G401 (cell line): Measurements from ENCODE around the gene KMT2E. TPM values are rescaled to one million over a fixed set of nuclear protein-coding genes. Genes with fewer than 3 reads are reported as not detected.
"Not testable (repeated sequence)": the region's sequence is repeated elsewhere in the genome, so short reads cannot be mapped to it uniquely, and the experiment has no call there.

ENCODE experiments used
- DNase-seq: peaks from one replicate; pipeline ENCODE4 v3.0.0-alpha.2; 2015; ENCODE audit warnings: low spot score
- in situ Hi-C: cut with HindIII; loops from 2 replicates; pipeline ENCODE4 v1.10.0; 2016; ENCODE audit warnings: low sequenced_read_pairs, mixed read lengths
- total RNA-seq: library from RNA; depleted of rRNA; stranded (reverse); fragments of >200 nt; shearing (Covaris generic); gene quantifications from 2 replicates; pipeline ENCODE4 v1.2.3, GENCODE V29; 2014

KMT2E gene
- total RNA-seq, 1 experiment from 2014 or later, result 29.9 TPM

DNA sequence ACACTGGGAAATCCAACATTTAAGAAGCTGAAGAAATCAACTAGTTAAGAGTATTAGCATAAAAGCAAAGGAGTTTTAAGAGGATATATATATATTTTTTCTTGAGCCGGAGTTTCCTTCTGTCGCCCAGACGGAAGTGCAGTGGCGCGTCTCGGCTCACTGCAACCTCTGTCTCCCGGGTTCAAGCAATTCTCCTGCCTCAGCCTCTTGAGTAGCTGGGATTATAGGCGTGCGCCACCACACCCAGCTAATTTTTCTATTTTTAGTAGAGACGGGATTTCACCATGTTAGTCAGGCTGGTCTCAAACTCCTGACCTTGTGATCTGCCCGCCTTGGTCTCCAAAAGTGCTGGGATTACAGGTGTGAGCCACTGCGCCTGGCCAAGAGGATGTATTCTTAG lies 8.5 kb upstream of the KMT2E start:
- DNase-seq, in situ Hi-C loops: not testable (repeated sequence)

DNA sequence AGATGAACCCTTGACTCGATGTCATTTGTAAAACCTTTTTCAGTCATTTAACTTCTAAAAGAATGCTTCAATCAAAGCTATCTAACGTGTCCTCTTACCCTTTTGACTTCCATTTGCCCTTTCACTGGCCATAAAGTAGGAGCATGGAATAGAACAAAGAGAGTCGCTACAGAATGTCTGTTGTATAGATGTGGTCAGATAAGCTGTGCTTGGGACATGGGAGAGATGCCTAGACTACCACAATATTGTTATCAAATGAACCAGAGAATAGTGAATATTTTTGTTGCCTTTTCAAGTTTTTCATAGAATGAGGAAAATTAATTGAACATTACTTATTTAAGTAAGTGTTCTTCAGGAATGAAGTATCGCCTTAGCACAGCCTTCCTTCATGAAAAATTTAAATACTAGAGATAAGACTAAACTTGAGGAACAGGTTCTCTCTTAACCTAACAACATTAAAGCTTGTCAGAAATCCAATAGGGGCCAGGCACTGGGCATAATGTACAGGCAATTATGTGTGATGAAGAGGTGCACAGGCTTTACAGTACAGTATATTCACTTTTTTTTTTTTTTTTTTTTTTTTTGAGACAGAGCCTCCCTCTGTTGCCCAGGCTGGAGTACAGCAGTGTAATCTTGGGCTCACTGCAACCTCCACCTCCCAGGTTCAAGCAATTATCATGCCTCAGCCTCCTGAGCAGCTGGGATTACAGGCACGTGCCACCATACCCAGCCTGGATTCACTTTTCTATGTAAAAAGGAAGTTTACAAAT lies 7.5 kb upstream of the KMT2E start:
- in situ Hi-C loops, result no loop called here
- no peak for DNase-seq

DNA sequence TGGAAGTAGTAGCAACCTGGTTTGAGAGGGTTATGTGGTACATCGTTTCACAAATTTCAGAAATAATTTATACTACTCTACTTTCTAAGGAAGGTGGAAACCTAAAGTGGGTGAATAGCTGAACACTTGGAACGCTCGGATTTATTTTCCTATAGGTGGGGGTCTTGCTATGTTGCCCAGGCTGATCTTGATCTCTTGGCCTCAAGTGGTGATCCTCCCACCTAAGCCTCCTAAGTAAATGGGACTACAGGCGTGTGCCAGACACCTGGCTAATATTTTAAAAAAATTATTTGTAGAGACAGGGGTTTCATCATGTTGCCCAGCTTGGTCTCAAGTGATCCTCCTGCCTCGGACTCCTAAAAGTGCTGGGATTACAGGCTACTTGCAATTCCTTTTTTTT lies 6.7 kb upstream of the KMT2E start:
- in situ Hi-C loops, result no loop called here
- no peak for DNase-seq

DNA sequence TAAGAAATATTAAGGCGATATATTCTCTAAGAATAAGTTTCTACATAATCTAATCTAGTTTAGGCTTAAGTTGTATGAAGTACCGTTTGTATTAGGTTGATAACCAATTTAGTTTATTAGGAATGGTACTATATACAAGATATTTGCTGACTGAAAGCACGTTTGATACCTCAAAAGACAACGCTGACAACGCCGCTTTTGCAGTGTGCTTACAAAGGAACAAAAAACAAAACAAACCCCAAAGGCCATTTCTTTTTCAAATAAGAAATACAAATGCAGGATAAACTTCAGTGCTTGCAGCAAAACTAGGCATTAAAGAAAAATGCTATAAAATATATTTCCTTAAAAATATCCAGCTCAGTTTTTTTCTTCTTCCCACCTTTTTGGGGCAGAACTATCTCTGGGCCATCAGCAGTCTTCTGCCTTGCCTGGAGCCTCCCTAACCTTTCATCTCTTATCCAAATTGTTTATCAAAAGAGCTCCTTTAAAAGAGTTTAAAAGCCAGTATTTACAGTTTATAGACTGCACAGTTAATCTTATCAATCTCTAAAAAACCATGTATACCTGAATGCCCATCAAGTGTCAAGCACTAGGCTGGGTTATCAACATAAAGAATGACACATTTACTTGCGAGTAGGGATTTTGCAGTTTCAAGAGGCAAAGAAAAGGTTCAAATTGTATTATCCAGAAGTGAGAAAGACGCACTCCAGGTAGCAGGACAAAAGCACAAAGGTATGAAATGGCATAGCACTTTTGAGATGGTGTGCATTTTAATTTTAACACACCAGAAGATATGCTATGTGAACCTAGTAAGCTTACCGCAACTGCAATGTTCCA lies 4.1 kb upstream of the KMT2E start:
- DNase-seq, result peak; percentile 51
- in situ Hi-C loops, result no loop called here

DNA sequence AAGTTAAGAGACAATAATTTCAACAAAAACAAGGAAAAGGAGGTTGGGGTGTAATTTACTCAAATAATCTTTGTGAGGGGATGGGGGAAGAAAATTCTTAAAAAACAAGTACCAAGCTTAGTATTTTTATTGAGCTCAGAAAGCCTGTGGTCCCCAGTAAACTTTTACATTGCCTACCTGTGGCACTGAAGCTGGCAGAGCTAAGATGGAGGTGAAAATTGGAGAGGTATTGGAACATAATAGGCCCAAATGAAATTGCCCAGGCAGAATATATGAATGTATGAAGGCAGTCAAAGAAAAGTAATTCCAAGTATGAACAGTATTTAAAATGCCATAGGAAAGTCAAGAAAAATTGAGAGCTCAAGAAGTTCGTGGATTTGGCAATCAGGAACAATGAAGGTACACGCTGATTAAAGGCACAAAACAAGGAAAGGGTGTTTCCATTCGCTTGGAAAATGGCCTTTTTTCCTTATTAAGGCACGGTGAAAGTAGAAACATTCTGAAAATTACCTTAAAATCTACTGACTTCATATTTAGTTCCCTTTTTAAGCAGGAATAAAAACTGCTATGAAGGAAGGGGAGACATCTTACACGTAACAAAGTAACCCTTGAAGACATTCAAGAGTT lies 3.4 kb upstream of the KMT2E start:
- peak; percentile 50 for DNase-seq
- in situ Hi-C loops, result no loop called here

DNA sequence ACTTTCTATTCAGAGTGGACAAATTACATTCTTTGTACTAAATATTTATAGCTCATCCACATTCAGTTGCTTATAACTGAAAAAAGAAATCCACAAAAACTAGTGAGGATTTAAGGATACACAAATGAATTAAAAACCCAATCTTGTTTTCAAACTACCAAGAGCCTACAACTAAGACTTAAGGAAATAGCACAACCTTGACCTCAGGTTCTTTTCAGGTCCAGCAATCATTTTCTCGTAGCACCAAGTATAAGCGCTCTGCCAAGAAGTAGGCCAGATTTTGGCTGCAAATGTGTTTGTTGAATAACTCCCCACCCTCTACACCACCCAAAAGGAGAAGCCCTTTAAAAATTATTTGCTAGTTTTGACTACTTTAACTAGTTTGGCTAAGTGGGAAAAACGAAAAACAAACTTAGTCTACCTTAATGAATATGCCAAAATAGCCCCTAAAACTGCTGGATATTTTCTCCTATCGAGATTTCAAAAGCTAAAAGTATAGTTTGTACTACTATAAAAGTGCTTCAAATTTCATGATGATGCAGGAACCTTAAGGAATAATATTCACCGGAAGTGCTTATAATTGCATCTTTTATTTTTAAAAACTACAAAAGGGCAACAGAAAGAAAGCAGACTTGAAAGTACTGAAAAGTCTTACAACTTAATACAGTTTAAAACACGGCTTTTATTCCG lies 2.7 kb upstream of the KMT2E start:
- in situ Hi-C loops, result no loop called here
- DNase-seq, result peak; percentile 61

DNA sequence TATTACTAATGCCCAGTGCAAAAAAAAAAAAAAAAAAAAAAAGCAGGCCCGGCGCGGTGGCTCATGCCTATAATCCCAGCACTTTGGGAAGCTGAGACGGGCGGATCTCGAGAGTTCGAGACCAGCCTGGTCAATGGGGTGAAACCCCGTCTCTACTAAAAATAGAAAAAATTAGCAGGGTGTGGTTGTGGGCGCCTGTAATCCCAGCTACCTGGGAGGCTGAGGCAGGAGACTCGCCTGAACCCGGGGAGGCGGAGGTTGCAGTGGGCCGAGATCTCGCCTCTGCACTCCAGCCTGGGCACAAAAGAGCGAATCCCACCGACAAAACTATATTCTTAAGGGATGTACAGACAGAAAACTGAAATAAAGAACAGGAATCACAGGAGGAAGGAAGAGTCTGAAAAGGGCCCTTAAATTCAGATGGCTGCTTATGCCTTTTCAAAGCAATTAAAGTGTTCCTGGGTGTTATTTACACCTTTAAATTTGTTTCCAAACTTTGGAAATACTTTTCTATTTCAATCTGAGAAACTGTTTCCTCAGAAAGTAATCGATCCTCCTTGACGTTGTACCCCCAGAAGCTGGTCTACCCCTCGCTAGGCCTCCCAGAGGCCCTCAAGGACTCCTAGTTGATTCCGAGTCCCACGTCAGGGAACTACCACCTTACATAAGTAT lies 2.0 kb upstream of the KMT2E start:
- in situ Hi-C loops, result no loop called here
- DNase-seq, result no peak

DNA sequence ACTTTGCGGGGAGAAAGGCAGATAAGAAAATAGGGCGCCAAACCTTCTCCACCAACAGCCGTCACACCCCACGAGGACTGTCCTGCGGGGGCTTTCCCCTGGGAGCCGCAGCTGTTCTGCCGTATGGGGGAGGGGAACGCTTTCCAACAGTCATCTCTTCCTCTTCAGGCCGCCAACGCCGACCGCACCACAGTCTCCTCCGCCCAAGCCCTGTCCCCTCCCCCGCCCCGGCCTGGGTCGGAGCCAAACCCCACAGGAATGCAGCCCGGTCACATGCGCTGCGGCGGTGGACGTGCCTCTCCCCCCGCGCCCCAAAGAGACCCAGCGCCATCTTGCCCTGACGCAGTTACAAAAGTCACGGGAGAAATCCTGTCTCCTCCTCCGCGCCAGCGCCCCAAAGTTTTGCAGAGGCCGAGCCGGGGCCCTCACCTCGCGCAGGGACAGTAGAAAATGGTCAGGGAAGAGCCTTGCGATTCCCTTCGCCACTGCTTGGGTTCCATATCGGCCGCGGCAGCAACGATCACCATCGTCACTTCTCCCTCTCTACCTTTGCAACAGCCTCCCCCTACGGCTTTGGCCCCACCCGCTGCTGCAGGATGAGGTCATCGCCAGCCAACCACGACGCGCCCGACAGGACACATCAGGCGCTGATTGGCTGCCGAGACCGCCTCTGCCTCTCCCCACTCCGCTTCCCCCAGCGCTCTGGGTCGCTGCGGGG lies 1.3 kb upstream of the KMT2E start:
- in situ Hi-C loops, result no loop called here
- DNase-seq, result peak; percentile 99

DNA sequence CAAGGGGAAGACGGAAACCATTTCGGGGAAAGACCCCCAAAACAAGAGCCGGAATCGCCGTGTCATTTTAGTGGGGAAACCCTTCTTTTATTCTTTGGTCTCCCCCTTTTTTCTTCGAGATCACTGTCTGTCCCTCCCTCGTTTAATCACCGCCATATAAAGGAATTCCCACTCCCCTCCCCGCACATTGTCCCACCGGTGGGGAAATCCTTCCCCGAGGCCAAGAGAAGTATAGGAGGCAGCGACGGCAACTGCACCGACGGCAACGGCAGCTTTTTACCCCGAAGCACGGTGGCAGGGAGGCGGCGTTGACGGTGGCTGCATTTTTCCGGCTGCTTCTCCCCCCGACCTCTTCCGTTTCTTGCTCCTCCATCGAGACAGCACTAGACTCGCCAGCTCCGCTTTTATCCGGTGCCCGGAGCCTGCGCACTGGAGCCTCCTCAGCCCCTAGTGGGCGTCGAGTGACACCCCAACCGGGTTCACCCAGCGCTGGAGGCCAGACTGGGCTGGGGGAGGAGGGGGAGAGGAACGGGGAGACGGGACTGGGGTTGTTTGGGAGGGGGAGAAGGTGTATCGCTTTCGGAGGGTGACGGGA lies 687 bp upstream of the KMT2E start:
- in situ Hi-C loops, result no loop called here
- DNase-seq, result peak; percentile 94

DNA sequence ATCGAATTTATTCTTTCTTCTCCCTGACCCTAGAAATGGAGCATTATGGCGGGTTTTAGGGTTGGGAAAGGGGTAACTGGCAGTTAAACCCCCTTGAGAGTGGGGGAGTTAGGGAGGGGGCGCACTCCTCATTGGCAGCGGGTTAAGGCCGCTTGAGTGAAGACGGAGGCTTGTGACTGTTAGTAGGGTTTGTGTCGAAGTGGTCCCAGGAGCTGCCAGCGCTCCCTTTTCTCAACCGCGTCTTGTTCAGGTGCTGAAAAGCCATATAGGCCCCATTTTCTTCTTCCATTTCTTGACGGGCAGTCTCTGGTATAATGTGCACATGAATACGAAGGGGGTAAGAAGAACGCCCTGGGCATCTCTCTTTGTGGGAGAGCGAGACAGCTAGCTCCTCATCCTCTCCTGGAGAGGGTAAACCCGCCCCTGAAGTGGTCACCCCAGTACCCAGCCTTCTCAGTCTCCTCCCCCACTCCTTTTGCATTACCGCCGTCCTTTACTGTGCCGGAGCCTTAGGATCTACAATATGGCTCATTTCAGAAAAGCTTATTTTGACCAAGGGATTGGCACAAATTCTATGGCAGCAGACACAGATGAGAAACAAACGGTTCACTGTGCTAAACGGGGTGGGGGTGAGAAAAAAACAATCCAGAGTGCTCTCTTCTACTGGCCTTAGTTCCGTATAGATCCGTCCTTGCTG lies 836 bp downstream of the KMT2E start:
- in situ Hi-C loops, result no loop called here
- peak; percentile 80 for DNase-seq

DNA sequence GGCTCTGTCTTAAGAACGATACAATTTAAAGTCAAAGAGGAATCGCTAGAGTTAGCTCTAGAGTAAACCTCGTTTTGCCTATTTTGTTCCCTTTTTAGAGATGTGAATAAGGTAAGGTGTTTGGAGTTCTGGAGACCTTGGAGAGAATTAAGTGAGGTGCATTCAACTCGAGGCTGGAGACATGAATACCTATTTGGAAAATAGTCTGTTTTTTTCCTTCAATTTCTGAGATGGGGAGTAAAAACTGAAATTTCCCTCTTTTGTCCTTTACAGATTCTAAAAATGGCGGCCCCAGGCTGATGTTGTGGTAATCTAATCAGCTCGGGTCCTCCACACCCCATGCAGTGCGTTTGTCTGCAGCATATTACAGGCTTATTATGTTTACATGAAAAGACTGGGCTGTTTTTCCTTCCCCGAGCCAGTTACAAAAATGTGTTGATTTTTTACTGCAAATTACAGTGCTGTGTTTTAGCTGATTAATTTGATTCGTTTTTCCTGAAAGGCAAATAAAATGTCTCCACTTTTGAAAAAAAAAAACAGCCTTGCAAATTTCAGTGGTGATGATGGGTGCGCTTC lies 1.5 kb downstream of the KMT2E start:
- in situ Hi-C loops, result no loop called here
- DNase-seq, result peak; percentile 64

DNA sequence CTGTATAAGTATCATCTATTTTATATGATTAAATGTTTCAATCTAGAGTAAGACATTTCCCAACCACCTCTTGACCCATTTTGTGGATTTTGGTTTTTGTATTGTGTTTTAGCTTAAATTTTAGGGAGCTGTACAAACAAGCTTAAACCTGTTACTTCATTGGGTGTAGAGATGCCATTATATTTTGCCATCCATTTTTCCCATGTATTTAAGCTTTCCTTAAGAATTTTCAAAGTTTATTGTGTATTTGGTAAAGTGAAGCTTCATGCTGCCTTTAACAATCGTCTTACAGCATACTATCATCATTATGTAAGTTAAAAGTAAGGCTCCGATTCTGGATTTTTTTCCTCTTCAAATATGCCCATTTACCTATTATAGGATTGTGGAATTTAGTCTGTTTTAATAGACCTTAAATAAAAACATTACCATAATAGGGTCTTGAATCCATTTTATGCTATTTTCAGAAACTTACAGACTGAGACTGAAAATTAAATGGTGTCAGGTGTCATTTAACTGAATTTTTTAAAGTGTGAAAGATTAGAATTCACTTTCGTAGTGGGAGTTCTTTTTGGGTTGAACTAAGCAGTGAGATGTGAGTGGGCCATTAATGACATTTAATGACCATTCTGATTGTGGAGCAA lies 2.2 kb downstream of the KMT2E start:
- in situ Hi-C loops, result no loop called here
- no peak for DNase-seq

DNA sequence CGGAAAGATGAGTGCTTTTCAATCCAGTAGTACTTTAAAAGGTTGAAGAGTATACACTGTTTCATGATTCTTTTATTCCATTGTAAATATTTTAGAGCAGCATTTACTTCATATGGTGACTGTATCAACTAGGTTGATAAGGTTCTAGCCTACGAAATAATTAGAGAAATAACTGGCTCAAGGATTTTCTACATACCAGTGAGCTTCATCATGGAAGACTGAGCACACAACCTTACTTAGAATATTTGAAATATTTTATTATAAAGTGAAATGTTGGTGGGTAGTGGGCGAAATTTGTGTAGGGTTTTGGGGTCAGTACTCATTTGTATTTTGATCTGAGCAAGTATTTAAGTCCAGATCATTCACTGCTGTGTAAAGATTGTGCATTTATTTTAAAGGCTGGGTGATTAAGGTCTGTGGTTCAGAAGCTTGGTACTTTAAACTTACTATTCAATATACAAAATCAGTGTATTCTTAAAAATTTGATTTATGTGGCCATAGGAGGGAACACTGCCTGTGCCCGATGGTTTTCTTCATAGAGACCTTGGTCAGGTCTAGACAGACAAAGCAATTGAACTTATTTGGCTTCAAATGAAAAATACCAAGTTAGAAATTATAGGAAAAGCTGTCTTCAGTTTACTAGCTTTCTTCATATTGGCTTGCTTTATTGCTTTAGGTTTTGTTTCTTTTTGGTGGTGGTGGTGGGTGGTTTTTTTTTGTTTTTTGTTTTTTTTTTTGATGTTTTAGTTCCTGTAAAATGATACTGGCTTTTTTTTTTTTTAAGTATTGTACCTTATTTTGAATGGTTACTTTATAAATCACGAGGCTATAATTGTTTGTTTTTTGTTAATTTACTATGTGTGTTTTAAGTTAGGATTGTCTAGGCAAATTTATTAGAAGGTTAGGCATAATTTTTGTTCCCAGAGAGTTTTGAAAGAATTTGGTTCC lies 3.0 kb downstream of the KMT2E start:
- in situ Hi-C loops, result no loop called here
- no peak for DNase-seq

DNA sequence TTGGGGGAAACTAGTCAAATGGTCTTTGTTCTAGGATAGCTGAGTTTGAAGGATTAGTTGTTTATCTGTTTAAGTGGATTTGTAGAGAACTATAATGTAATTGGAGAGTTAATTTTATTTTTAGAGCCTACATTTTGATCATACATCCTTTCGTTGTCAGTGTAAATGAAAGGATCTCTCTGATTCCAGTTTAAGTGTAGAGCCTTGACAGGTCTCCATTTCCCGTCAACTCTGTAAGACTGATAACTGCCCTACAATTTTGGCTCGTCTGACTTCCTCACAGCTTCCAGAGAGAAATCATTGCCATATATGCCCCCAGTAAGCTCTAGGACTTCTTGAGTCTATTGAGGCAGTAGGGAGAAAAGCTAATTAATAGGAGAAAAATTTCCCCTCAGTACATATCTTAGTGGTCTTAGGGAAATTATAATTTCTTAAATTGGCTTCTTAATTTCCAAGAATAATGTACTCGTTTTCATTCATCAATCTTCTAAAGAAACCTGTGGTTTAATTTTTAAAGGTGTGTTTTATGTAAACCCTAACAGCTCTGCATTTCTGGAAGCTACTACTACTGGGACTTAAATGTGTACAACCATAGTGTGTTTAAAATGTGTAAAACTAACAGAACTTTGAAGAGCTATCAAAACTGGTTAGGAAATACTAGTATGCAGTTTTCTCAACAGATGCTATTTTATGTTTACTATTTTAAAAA lies 3.8 kb downstream of the KMT2E start:
- in situ Hi-C loops, result no loop called here
- no peak for DNase-seq

DNA sequence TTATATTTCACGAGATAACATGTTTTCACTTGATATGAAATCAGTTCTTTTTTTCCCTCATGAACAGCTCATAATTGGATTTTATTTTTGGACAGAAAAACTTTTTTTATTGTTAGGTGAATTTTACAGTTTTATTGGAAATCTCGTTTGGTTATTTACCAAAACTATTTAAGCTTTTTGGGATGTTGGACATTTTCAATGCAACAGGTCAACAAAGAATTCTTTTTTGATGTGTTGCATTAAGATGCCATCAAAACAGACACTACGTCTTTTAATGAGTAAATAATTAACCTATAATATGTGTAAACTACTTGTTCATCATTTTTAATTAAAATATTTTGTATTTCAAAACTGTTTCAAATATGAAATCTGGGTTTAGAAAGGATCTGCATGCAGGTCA lies 5.3 kb downstream of the KMT2E start:
- DNase-seq, result no peak
- in situ Hi-C loops, result no loop called here
